ENCODE measurements around the gene C4A.
"Not testable (repeated sequence)": the region's sequence is repeated elsewhere in the genome, so short reads cannot be mapped to it uniquely, and the experiment has no call there.

GRCh38 chr6:32004393-32004792 lies 22.5 kb downstream of the C4A start:
- TF ChIP-seq, protein P1, sequence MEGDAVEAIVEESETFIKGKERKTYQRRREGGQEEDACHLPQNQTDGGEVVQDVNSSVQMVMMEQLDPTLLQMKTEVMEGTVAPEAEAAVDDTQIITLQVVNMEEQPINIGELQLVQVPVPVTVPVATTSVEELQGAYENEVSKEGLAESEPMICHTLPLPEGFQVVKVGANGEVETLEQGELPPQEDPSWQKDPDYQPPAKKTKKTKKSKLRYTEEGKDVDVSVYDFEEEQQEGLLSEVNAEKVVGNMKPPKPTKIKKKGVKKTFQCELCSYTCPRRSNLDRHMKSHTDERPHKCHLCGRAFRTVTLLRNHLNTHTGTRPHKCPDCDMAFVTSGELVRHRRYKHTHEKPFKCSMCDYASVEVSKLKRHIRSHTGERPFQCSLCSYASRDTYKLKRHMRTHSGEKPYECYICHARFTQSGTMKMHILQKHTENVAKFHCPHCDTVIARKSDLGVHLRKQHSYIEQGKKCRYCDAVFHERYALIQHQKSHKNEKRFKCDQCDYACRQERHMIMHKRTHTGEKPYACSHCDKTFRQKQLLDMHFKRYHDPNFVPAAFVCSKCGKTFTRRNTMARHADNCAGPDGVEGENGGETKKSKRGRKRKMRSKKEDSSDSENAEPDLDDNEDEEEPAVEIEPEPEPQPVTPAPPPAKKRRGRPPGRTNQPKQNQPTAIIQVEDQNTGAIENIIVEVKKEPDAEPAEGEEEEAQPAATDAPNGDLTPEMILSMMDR (IDR thresholded peaks at IDR 0.05; ENCODE audit: low read depth, low read length): not testable (repeated sequence)
- not testable (repeated sequence) for TF ChIP-seq POLR2A (IDR thresholded peaks at IDR 0.05; ENCODE audit: extremely low read depth, insufficient read length); MYC (IDR thresholded peaks at IDR 0.05; ENCODE audit: low read depth, low read length)
- TF ChIP-seq, protein P2, sequence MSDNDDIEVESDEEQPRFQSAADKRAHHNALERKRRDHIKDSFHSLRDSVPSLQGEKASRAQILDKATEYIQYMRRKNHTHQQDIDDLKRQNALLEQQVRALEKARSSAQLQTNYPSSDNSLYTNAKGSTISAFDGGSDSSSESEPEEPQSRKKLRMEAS (IDR thresholded peaks at IDR 0.05; ENCODE audit: low read depth, low read length): not testable (repeated sequence)
